Measurements from ENCODE around the gene CIP2A. TPM values are rescaled to one million over a fixed set of nuclear protein-coding genes. Genes with fewer than 3 reads are reported as not detected.

CIP2A gene
- total and polyA plus RNA-seq, 2 of the 4 experiments (the other 2 are of a cell fraction): 8.5 to 27.8 TPM

DNA sequence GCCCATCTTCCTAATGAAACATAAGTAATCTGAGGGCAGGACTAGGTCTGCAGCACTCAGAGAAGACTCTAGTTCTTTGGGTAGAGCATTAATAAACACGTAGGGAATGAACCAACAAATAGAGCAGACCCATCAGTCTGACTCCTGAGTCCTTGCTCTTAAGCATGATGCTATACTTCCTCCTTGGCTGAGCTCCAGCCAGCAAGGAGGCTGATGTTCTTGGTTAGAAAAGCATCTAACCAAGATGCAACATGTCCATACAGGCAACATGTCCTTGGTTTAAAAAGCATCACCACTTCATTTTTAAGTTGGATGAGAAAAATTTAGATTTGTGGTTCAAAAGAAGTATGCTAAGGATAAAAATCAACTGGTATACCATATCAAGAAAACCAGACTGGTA is 70.3 kb downstream of the CIP2A start:
- no peak overlapping the region for H2AK9ac ChIP-seq (replicated peaks; ENCODE audit: low read depth, low read length, poor library complexity)
- H4K8ac ChIP-seq (ENCODE audit: low read depth in 2 of 2, low read length in 2 of 2): no peak overlapping the region
- no peak overlapping the region for H3K4me2 ChIP-seq (ENCODE audit: low read depth, low read length)
- intact Hi-C loops (cut with micrococcal nuclease): no loop called here
- H4K91ac ChIP-seq (ENCODE audit: insufficient read depth, low read depth, low read length): no peak overlapping the region
- no peak overlapping the region for H3K4me3 ChIP-seq (ENCODE audit: insufficient read depth, low read depth, low read length)
- no peak overlapping the region for H3K14ac ChIP-seq (replicated peaks; ENCODE audit: low read depth, low read length)
- ATAC-seq (ENCODE audit: low read depth) (no peak), DNase-seq (peak; percentile 18)
- no peaks in the 10 kb centered on the region for H3K9me3 ChIP-seq (ENCODE audit: control insufficient read depth, insufficient read depth, low read length)
- peaks cover 1% of the 10 kb centered on the region; the same call in 1 of the 2 replicates for H3K27me3 ChIP-seq (ENCODE audit: control insufficient read depth, insufficient read depth, low read length)
- H2AFZ ChIP-seq (replicated peaks; ENCODE audit: low read length, poor library complexity): no peak overlapping the region
- H3K27ac ChIP-seq (ENCODE audit: insufficient read depth, low read length): no peak overlapping the region
- H3K4me1 ChIP-seq (ENCODE audit: control insufficient read depth, insufficient read depth, low read length): no peaks in the 10 kb centered on the region
- CTCF ChIA-PET: no interaction called here
- H3K9ac ChIP-seq (ENCODE audit: low read depth, low read length): no peak overlapping the region
- no peaks in the 10 kb centered on the region for H3K9me1 ChIP-seq (ENCODE audit: insufficient read depth, low read length)
- no peak overlapping the region for H3K23ac ChIP-seq (ENCODE audit: low read depth, low read length)
- H3K36me3 ChIP-seq (ENCODE audit: control insufficient read depth, insufficient read depth, low read length): no peaks in the 10 kb centered on the region
- dilution Hi-C loops (cut with HindIII; ENCODE audit: low sequenced_read_pairs, unreplicated experiment): no loop called here
- no peak overlapping the region for H2AK5ac ChIP-seq (ENCODE audit: low read depth, low read length)
- POLR2A ChIA-PET (ENCODE audit: unreplicated experiment): no interaction called here
- H4K20me1 ChIP-seq (ENCODE audit: insufficient read depth, low read length): no peaks in the 10 kb centered on the region
- H2BK20ac ChIP-seq (ENCODE audit: low read depth, low read length): no peak overlapping the region
- H3K56ac ChIP-seq (ENCODE audit: extremely low read depth, insufficient read depth, low read length): no peak overlapping the region
- no peak overlapping the region for H3K18ac ChIP-seq (ENCODE audit: low read depth, low read length)
- H2BK120ac ChIP-seq (ENCODE audit: low read depth, low read length): no peak overlapping the region
- no CpG with 5 or more reads among the region's 1 CpG for WGBS, 2 experiments (ENCODE audit: extremely low coverage in 2 of 2, insufficient read length in 1 of 2)
- no peaks in the 10 kb centered on the region for H3K79me1 ChIP-seq (ENCODE audit: low read depth in 1 of 2, low read length in 2 of 2)
- no peak overlapping the region for H2BK5ac ChIP-seq (ENCODE audit: low read depth, low read length, poor library complexity, severe bottlenecking)
- TF ChIP-seq POLR2A (IDR thresholded peaks at IDR 0.05; ENCODE audit: low read depth, low read length) (no peak), NFE2L2 (IDR thresholded peaks at IDR 0.05; ENCODE audit: low read depth, low read length) (no peak), MXI1 (IDR thresholded peaks at IDR 0.05; ENCODE audit: borderline replicate concordance, low read depth, low read length) (no peak), MAFK (IDR thresholded peaks at IDR 0.05; ENCODE audit: low read depth, low read length) (no peak), FOS (IDR thresholded peaks at IDR 0.05; ENCODE audit: low read depth, low read length) (no peak), SMC3 (IDR thresholded peaks at IDR 0.05; ENCODE audit: low read depth, low read length) (no peak)
- TF ChIP-seq, protein P1, sequence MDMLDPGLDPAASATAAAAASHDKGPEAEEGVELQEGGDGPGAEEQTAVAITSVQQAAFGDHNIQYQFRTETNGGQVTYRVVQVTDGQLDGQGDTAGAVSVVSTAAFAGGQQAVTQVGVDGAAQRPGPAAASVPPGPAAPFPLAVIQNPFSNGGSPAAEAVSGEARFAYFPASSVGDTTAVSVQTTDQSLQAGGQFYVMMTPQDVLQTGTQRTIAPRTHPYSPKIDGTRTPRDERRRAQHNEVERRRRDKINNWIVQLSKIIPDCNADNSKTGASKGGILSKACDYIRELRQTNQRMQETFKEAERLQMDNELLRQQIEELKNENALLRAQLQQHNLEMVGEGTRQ (IDR thresholded peaks at IDR 0.05; ENCODE audit: low read depth, low read length): no peak
- TF ChIP-seq, protein P2, sequence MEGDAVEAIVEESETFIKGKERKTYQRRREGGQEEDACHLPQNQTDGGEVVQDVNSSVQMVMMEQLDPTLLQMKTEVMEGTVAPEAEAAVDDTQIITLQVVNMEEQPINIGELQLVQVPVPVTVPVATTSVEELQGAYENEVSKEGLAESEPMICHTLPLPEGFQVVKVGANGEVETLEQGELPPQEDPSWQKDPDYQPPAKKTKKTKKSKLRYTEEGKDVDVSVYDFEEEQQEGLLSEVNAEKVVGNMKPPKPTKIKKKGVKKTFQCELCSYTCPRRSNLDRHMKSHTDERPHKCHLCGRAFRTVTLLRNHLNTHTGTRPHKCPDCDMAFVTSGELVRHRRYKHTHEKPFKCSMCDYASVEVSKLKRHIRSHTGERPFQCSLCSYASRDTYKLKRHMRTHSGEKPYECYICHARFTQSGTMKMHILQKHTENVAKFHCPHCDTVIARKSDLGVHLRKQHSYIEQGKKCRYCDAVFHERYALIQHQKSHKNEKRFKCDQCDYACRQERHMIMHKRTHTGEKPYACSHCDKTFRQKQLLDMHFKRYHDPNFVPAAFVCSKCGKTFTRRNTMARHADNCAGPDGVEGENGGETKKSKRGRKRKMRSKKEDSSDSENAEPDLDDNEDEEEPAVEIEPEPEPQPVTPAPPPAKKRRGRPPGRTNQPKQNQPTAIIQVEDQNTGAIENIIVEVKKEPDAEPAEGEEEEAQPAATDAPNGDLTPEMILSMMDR (conservative IDR thresholded peaks at IDR 0.05; ENCODE audit: low read depth, low read length): no peak
- no peak overlapping the region for H3K4ac ChIP-seq (ENCODE audit: low read depth, low read length)
- H4K5ac ChIP-seq (ENCODE audit: low read depth, low read length): no peak overlapping the region
- no TSS peak for BruUV-seq (replicated peaks)
- no peak overlapping the region for H2BK15ac ChIP-seq (ENCODE audit: low read depth, low read length)
- in situ Hi-C loops (cut with MboI; ENCODE audit: low sequenced_read_pairs): no loop called here
